Mesendoderm (in vitro differentiated cells): ENCODE data around the gene SUCLA2.

Experiments used
- DNase-seq: peaks from one replicate; pipeline ENCODE4 v3.0.0; 2013
- H2AK5ac ChIP-seq: 2 replicates; pipeline ENCODE4 v1.6.1; 2013; ENCODE audit warnings: low read length, inconsistent platforms
- H2BK120ac ChIP-seq: 2 replicates; pipeline ENCODE4 v1.6.1; 2013; ENCODE audit warnings: low read depth, mild to moderate bottlenecking, low read length, moderate library complexity, mixed read lengths
- H2BK15ac ChIP-seq: replicated peaks from 2 replicates; pipeline ENCODE4 v1.6.1; 2013; ENCODE audit warnings: low read depth, mild to moderate bottlenecking, moderate library complexity
- H2BK5ac ChIP-seq: 2 replicates; pipeline ENCODE4 v1.6.1; 2013; ENCODE audit warnings: low read length, inconsistent platforms
- H3K18ac ChIP-seq: 2 replicates; pipeline ENCODE4 v1.6.1; 2013; ENCODE audit warnings: mild to moderate bottlenecking, low read length, mixed read lengths
- H3K23ac ChIP-seq: one replicate; pipeline ENCODE4 v1.6.1; 2013; ENCODE audit warnings: low read length
- H3K27ac ChIP-seq: 2 replicates; pipeline ENCODE4 v1.5.1; 2013; ENCODE audit warnings: low read depth, mild to moderate bottlenecking, inconsistent platforms, low read length, moderate library complexity
- H3K27me3 ChIP-seq: 2 replicates; pipeline ENCODE4 v1.6.1; 2013; ENCODE audit warnings: low read length, control low read depth, mild to moderate bottlenecking, inconsistent platforms; ENCODE audit not compliant: insufficient read depth, poor library complexity
- H3K36me3 ChIP-seq: 2 replicates; pipeline ENCODE4 v1.6.1; 2013; ENCODE audit warnings: low read length, inconsistent platforms; ENCODE audit not compliant: control insufficient read depth, insufficient read depth
- H3K4ac ChIP-seq: one replicate; pipeline ENCODE4 v1.6.1; 2013; ENCODE audit warnings: low read depth, mild to moderate bottlenecking, low read length, moderate library complexity
- H3K4me1 ChIP-seq: 2 replicates; pipeline ENCODE4 v1.6.1; 2013; ENCODE audit warnings: low read depth, low read length, inconsistent platforms; ENCODE audit not compliant: control insufficient read depth
- H3K4me2 ChIP-seq: 2 replicates; pipeline ENCODE4 v1.6.1; 2013; ENCODE audit warnings: low read length
- H3K4me3 ChIP-seq: 2 replicates; pipeline ENCODE4 v1.5.1; 2013; ENCODE audit warnings: mild to moderate bottlenecking, low read length
- H3K56ac ChIP-seq: one replicate; pipeline ENCODE4 v1.6.1; 2013; ENCODE audit warnings: low read length
- H3K79me1 ChIP-seq: 2 replicates; pipeline ENCODE4 v1.6.1; 2013; ENCODE audit warnings: low read length, inconsistent platforms
- H3K79me2 ChIP-seq: 2 replicates; pipeline ENCODE4 v1.6.1; 2013; ENCODE audit warnings: mild to moderate bottlenecking, low read length; ENCODE audit not compliant: control insufficient read depth, insufficient read depth
- H3K9ac ChIP-seq: 2 replicates; pipeline ENCODE4 v1.6.1; 2013; ENCODE audit warnings: low read length, inconsistent platforms
- H4K5ac ChIP-seq: one replicate; pipeline ENCODE4 v1.6.1; 2013; ENCODE audit warnings: low read length
- H4K8ac ChIP-seq: one replicate; pipeline ENCODE4 v1.6.1; 2013; ENCODE audit warnings: low read depth, mild to moderate bottlenecking, control low read depth, low read length, moderate library complexity
- WGBS: extraction: QIAGEN DNeasy Blood & Tissue Kit; methylation state at CpG from one replicate; pipeline ENCODE4 v1.1.7; 2013; ENCODE audit warnings: low lambda C conversion rate, missing lambda C conversion rate; ENCODE audit not compliant: insufficient coverage; ENCODE audit errors: extremely low coverage; 5-methylcytosine and 5-hydroxymethylcytosine counted together

Gene SUCLA2

DNA sequence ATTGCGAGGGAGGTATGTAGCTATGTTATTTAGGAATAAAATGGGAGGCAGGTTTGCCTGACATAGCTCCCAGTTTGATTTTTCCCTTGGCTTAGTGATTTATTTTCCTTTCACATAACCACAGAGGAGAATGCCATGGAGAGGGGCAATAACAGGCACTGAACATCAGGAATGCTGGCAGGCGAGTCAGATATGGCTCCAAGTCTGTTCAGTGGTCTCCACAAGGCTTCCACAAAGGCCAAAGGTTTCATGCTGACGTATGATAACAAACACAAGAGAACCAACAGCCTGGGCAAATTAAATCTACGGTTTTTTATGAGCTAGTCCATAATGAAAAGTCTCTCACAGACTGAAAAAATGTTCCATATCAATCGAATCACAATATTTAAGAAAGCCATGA lies 66.7 kb downstream of the SUCLA2 start:
- peak; percentile 14 for DNase-seq
- no peak overlapping the region for H3K4me2 ChIP-seq
- no peaks in the 10 kb centered on the region for H3K79me1 ChIP-seq
- H3K27ac ChIP-seq: peak overlapping the region; percentile 29
- peaks cover 2% of the 10 kb centered on the region for H3K36me3 ChIP-seq
- H2BK120ac ChIP-seq: no peak overlapping the region
- H4K8ac ChIP-seq: no peak overlapping the region
- peaks cover 5% of the 10 kb centered on the region for H3K4me1 ChIP-seq
- H3K18ac ChIP-seq: peak overlapping the region; percentile 30
- H3K9ac ChIP-seq: no peak overlapping the region
- H2BK5ac ChIP-seq: peak overlapping the region; percentile 26
- H3K4me3 ChIP-seq: no peak overlapping the region
- no CpG with 5 or more reads among the region's 5 CpGs for WGBS
- H3K56ac ChIP-seq: peak overlapping the region; percentile 11
- peak overlapping the region; percentile 36 for H3K4ac ChIP-seq
- H3K79me2 ChIP-seq: no peaks in the 10 kb centered on the region
- H3K27me3 ChIP-seq: no peaks in the 10 kb centered on the region
- H3K23ac ChIP-seq: no peak overlapping the region
- H2BK15ac ChIP-seq: no peak overlapping the region
- H4K5ac ChIP-seq: no peak overlapping the region
- no peak overlapping the region for H2AK5ac ChIP-seq

DNA sequence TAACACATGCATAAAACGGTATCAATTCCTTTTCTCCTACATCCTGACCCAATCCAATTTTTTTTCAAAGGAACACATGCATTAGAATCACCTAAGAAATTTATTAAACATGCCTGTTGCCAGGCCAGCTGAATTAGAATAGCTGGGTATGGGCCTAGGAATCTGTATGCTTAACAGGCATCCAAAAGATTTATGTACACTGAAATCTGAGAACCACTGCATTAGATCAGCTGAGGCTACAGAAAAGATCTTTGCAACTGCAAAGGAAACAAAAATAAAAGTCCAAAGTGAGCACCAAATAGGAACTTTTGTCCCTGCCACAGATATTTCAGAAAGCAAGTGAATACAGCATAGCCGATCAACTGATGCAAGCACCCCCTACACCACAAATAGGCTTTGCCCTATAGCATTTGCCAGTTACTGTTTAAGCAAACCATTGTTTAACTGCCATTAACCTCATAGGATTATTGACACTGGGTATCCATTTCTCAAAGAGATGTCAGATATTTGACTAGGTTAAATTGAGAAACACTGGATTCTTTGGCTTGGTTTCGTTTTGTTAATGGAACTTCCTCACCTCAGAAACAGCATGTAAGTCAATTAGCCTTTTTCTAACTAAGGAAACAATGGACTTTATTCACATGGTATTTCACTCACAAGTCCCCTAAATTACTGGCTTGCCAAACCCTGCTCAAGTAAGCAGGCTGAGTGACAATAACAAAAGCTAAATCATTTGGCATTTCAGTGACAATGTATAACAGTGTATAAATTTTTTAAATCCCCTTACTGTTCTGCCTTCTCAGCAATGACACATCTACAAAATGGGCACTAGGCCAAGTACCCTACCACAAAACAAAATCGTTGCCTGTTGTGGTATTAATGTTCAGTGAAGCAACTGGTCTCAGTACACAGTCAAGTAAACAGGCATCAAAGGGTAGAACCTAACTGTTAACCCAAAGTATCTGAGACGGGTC lies 67.8 kb downstream of the SUCLA2 start:
- Histone ChIP-seq H2BK15ac (no peak overlapping the region), H3K18ac (peak overlapping the region; percentile 39), H2BK5ac (no peak overlapping the region), H3K23ac (no peak overlapping the region), H2AK5ac (no peak overlapping the region), H3K79me2 (no peaks in the 10 kb centered on the region), H3K56ac (peak overlapping the region; percentile 29), H3K4me1 (peaks cover 7% of the 10 kb centered on the region), H3K9ac (no peak overlapping the region), H4K5ac (no peak overlapping the region), H4K8ac (no peak overlapping the region), H2BK120ac (peak overlapping the region; percentile 54), H3K4me3 (no peak overlapping the region), H3K36me3 (peaks cover 1% of the 10 kb centered on the region), H3K27me3 (no peaks in the 10 kb centered on the region), H3K4me2 (no peak overlapping the region), H3K27ac (peak overlapping the region; percentile 11), H3K4ac (peak overlapping the region; percentile 36), H3K79me1 (no peaks in the 10 kb centered on the region)
- no CpG with 5 or more reads among the region's 5 CpGs for WGBS
- peak; percentile 54 for DNase-seq

DNA sequence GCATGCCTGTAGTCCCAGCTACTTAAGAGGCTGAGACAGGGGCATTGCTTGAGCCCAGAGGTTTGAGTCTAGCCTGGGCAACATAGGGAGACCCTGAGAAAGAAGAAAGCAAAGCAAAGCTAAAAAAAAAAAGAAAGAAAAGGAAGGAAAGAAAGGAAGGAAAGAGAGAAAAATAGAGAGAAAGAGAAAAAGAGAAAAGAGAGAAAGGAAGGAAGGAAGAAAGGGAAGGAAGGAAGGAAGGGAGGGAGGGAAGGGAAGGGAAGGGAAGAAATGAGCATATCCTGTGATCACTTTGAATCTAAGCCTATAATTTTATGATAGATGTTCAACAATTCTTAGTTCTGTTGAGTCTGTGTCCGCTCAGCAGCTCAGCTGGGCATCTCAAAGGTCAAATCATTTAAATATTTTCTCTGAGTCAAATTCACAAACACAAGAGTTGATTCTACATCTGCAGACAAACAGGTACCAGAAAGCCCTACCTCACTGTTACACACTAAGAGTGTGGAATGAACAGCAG lies 70.4 kb downstream of the SUCLA2 start:
- Histone ChIP-seq H2BK120ac (no peak overlapping the region), H3K56ac (no peak overlapping the region), H3K79me2 (no peaks in the 10 kb centered on the region), H3K4me2 (no peak overlapping the region), H3K27me3 (no peaks in the 10 kb centered on the region), H2BK15ac (no peak overlapping the region), H3K18ac (no peak overlapping the region), H3K9ac (no peak overlapping the region), H2AK5ac (no peak overlapping the region), H3K4ac (no peak overlapping the region), H3K27ac (no peak overlapping the region), H3K4me1 (peaks cover 7% of the 10 kb centered on the region), H3K79me1 (no peaks in the 10 kb centered on the region), H2BK5ac (no peak overlapping the region), H3K23ac (no peak overlapping the region), H3K36me3 (no peaks in the 10 kb centered on the region), H4K5ac (no peak overlapping the region), H3K4me3 (no peak overlapping the region), H4K8ac (no peak overlapping the region)
- no peak for DNase-seq
- no CpG with 5 or more reads among the region's 1 CpG for WGBS

DNA sequence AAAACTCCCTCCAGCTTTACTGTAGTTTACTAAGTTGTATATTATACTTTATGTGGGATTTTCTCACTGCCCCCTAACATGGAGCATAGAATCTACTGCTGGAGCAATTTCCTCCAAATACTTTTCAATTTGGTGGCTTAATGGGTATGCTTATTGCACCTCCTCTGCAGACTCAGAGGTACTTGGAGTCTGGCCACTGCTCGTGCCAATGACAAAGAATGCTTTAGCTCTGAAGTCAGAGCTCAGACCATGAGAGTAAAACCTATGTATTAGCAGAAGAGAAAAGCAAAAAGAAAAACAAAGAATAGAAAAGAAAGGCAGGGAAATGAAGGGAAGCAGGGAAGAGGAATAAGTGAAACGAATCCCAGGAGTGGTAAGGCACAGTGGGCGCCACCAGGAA lies 71.9 kb downstream of the SUCLA2 start:
- H2AK5ac ChIP-seq: no peak overlapping the region
- no peak overlapping the region for H4K5ac ChIP-seq
- no peaks in the 10 kb centered on the region for H3K79me2 ChIP-seq
- no peak overlapping the region for H2BK15ac ChIP-seq
- H3K79me1 ChIP-seq: no peaks in the 10 kb centered on the region
- no CpG with 5 or more reads among the region's 3 CpGs for WGBS
- H3K9ac ChIP-seq: no peak overlapping the region
- no peak overlapping the region for H3K18ac ChIP-seq
- no peak for DNase-seq
- no peak overlapping the region for H3K4ac ChIP-seq
- H3K4me2 ChIP-seq: no peak overlapping the region
- no peaks in the 10 kb centered on the region for H3K36me3 ChIP-seq
- no peak overlapping the region for H3K27ac ChIP-seq
- H3K4me3 ChIP-seq: no peak overlapping the region
- no peak overlapping the region for H3K23ac ChIP-seq
- no peaks in the 10 kb centered on the region for H3K27me3 ChIP-seq
- H3K4me1 ChIP-seq: peaks cover 7% of the 10 kb centered on the region
- H2BK120ac ChIP-seq: no peak overlapping the region
- H4K8ac ChIP-seq: no peak overlapping the region
- no peak overlapping the region for H2BK5ac ChIP-seq
- H3K56ac ChIP-seq: no peak overlapping the region

DNA sequence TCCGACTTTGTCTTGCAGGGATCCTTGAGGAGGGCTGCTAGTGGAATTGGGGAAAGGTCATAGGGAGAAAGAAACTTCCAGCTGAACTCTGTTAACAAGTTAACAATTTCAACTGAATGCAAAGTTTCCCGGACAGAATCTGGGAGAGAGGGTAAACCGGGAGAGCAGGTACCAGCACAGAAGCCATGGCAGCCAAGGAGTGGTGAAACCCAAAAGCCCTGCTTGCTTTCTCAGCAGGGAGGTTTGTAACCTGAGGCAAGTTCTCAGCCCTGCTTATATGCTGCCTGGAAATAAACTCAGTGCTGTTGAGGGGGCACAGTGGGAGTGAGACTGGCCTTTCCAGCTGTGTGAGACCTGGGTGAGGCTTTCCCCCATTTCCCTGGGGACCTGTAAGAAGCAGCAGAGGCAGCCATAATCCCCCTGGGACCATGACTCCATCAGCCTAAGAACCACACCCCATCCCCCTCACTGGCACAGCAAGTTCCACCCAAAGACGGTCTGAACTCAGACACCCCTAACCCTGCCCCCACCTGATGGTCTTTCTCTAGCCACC lies 84.0 kb downstream of the SUCLA2 start:
- no peak overlapping the region for H4K5ac ChIP-seq
- no peaks in the 10 kb centered on the region for H3K36me3 ChIP-seq
- H2BK15ac ChIP-seq: no peak overlapping the region
- no peak overlapping the region for H3K4ac ChIP-seq
- H3K23ac ChIP-seq: no peak overlapping the region
- no peak overlapping the region for H3K18ac ChIP-seq
- WGBS: no CpG with 5 or more reads among the region's 4 CpGs
- no peaks in the 10 kb centered on the region for H3K79me1 ChIP-seq
- no peak overlapping the region for H3K56ac ChIP-seq
- H2BK5ac ChIP-seq: no peak overlapping the region
- no peaks in the 10 kb centered on the region for H3K79me2 ChIP-seq
- no peaks in the 10 kb centered on the region for H3K27me3 ChIP-seq
- no peak overlapping the region for H2BK120ac ChIP-seq
- H3K4me3 ChIP-seq: no peak overlapping the region
- no peaks in the 10 kb centered on the region for H3K4me1 ChIP-seq
- no peak overlapping the region for H4K8ac ChIP-seq
- H3K27ac ChIP-seq: no peak overlapping the region
- H3K4me2 ChIP-seq: no peak overlapping the region
- H2AK5ac ChIP-seq: no peak overlapping the region
- no peak overlapping the region for H3K9ac ChIP-seq
- DNase-seq: no peak
